ENCODE measurements around the gene PRSS1. TPM values are rescaled to one million over a fixed set of nuclear protein-coding genes. Genes with fewer than 3 reads are reported as not detected.
"Not testable (repeated sequence)": the region's sequence is repeated elsewhere in the genome, so short reads cannot be mapped to it uniquely, and the experiment has no call there.

Gene PRSS1
- not detected in 2 replicates for total RNA-seq (2021)
- not detected for Bru-seq, nascent RNA
- BruChase-seq, experiment 1, labeled RNA remaining after a 2-hour chase: not detected
- BruChase-seq, experiment 2, labeled RNA remaining after a 6-hour chase: not detected
- long read RNA-seq: 0 reads

DNA sequence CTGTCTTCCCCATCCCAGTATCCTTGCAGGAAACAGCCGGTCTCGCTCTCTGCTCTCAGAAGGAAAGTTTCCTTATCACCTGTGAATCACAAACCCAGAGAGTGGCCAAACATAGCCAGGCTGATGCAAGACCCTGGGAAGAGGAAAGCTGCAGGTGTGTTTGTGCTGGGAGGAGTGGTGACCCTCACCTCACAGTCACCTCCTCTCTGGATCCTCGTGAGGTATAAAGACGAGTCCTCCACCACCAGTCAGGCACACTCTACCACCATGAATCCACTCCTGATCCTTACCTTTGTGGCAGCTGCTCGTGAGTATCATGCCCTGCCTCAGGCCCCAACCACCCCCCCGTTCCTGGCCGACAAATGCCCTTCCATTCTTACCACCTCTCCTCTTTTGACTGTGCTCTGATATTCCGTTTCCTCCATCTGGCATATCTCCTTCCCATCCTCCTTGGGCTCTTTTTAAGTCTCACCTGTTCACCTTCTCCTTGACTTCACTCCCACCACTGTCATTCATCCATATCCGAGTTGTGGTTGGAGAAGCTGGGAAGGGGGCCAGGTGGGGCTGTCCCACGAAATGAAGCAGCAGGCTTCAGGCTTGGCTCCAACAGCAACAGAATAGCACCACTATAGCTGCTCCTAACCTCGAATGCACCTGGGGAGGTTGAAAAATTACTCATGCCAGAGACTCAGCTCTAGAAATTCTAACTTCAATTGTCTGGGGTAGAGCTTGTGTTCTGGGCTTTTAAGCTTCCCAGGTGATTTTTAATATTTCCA lies at the start of gene PRSS1:
Gene PRSS1 (plus strand): TSS at position 255 of the 776 bp plus-strand sequence. CDS start 13 bp downstream, at position 268.
- Histone ChIP-seq H3K4me1 (ENCODE audit: insufficient read depth, low read length, poor library complexity, severe bottlenecking) (no peaks in the 10 kb centered on the region), H3K36me3 (ENCODE audit: insufficient read depth, low read length, poor library complexity, severe bottlenecking) (no peaks in the 10 kb centered on the region), H3K27me3 (replicated peaks; ENCODE audit: insufficient read depth, low read depth, low read length, poor library complexity) (peaks cover 7% of the 10 kb centered on the region), H3K4me3 (ENCODE audit: low read depth, low read length, poor library complexity, severe bottlenecking) (no peak within 1 kb of the TSS), H3K27ac (ENCODE audit: low read depth, low read length, poor library complexity, severe bottlenecking) (no peak within 1 kb of the TSS), H3K9me3 (ENCODE audit: low read depth, low read length, poor library complexity, severe bottlenecking) (no peaks in the 10 kb centered on the region)
- POLR2A ChIA-PET (ENCODE audit: low non-redundant PET): no interaction called here
- DNase-seq (ENCODE audit: low spot score): no peak
- CTCF ChIA-PET: no interaction called here
- BruUV-seq (replicated peaks): no TSS peak
- intact Hi-C loops (cut with micrococcal nuclease; ENCODE audit: unreplicated experiment): no loop called here
- no peak for TF ChIP-seq EZH2 (IDR thresholded peaks at IDR 0.05; ENCODE audit: borderline replicate concordance, low read depth, low read length, poor library complexity, severe bottlenecking)
- TF ChIP-seq, protein P1, sequence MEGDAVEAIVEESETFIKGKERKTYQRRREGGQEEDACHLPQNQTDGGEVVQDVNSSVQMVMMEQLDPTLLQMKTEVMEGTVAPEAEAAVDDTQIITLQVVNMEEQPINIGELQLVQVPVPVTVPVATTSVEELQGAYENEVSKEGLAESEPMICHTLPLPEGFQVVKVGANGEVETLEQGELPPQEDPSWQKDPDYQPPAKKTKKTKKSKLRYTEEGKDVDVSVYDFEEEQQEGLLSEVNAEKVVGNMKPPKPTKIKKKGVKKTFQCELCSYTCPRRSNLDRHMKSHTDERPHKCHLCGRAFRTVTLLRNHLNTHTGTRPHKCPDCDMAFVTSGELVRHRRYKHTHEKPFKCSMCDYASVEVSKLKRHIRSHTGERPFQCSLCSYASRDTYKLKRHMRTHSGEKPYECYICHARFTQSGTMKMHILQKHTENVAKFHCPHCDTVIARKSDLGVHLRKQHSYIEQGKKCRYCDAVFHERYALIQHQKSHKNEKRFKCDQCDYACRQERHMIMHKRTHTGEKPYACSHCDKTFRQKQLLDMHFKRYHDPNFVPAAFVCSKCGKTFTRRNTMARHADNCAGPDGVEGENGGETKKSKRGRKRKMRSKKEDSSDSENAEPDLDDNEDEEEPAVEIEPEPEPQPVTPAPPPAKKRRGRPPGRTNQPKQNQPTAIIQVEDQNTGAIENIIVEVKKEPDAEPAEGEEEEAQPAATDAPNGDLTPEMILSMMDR (conservative IDR thresholded peaks at IDR 0.05; ENCODE audit: low read depth, low read length): no peak

DNA sequence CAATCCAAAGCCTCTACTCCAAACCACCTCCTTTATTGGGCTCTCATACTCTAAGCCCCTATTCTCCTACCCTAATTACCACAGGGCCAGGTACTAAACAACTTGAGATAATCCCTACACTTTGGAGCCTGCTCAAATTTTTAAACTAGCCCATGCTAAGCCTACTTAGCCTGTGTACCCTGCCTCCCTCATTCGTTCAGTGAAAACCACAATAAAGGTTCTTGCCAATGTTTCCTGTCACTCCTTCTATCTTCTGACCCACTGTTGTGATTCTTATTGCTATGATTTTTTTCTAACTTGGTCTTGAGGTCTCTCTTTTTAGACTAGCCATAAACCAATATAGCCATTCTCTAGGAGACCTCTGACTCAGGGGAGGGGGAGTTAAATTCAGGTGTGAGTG lies 48.3 kb upstream of the PRSS1 start:
- H3K27me3 ChIP-seq (replicated peaks; ENCODE audit: insufficient read depth, low read depth, low read length, poor library complexity); BruUV-seq (replicated peaks); POLR2A ChIA-PET (ENCODE audit: low non-redundant PET); H3K4me3 ChIP-seq (ENCODE audit: low read depth, low read length, poor library complexity, severe bottlenecking); CTCF ChIA-PET; H3K4me1 ChIP-seq (ENCODE audit: insufficient read depth, low read length, poor library complexity, severe bottlenecking); DNase-seq (ENCODE audit: low spot score); H3K9me3 ChIP-seq (ENCODE audit: low read depth, low read length, poor library complexity, severe bottlenecking); H3K27ac ChIP-seq (ENCODE audit: low read depth, low read length, poor library complexity, severe bottlenecking); H3K36me3 ChIP-seq (ENCODE audit: insufficient read depth, low read length, poor library complexity, severe bottlenecking); intact Hi-C loops (cut with micrococcal nuclease; ENCODE audit: unreplicated experiment): not testable (repeated sequence)

DNA sequence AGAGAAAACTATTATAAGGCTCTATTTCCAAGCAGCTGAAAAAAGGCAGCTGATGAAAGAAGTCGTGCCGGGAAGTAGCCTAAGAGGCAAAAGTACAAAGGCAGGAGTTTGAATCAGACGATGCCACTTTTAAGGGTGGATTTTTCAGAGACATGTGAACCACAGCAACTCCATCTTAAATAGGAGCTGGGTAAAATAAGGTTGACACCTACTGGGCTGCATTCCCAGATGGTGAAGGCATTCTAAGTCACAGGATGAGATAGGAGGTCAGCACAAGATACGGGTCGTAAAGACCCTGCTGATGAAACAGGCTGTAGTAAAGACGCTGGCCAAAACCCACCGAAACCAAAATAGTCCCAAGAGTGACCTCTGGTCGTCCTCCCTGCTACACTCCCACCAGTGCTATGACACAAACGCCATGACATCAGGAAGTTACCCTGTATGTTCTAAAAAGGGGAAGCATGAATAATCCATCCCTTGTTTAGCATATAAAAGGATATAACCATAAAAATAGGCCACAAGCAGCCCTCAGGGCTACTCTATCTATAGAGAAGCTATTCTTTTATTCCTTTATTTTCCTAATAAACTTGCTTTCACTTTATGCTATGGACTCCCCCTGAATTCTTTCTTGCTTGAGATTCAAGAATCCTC lies 45.5 kb upstream of the PRSS1 start:
- no TSS peak for BruUV-seq (replicated peaks)
- Histone ChIP-seq H3K4me3 (ENCODE audit: low read depth, low read length, poor library complexity, severe bottlenecking) (no peak overlapping the region), H3K4me1 (ENCODE audit: insufficient read depth, low read length, poor library complexity, severe bottlenecking) (no peaks in the 10 kb centered on the region), H3K9me3 (ENCODE audit: low read depth, low read length, poor library complexity, severe bottlenecking) (no peaks in the 10 kb centered on the region), H3K27ac (ENCODE audit: low read depth, low read length, poor library complexity, severe bottlenecking) (no peak overlapping the region), H3K27me3 (replicated peaks; ENCODE audit: insufficient read depth, low read depth, low read length, poor library complexity) (peaks cover 11% of the 10 kb centered on the region), H3K36me3 (ENCODE audit: insufficient read depth, low read length, poor library complexity, severe bottlenecking) (no peaks in the 10 kb centered on the region)
- TF ChIP-seq, protein P1 (conservative IDR thresholded peaks at IDR 0.05; ENCODE audit: low read depth, low read length): no peak
- no peak for TF ChIP-seq EZH2 (IDR thresholded peaks at IDR 0.05; ENCODE audit: borderline replicate concordance, low read depth, low read length, poor library complexity, severe bottlenecking)
- ChIA-PET CTCF (no interaction called here), POLR2A (ENCODE audit: low non-redundant PET) (no interaction called here)
- intact Hi-C loops (cut with micrococcal nuclease; ENCODE audit: unreplicated experiment): no loop called here
- DNase-seq (ENCODE audit: low spot score): no peak

DNA sequence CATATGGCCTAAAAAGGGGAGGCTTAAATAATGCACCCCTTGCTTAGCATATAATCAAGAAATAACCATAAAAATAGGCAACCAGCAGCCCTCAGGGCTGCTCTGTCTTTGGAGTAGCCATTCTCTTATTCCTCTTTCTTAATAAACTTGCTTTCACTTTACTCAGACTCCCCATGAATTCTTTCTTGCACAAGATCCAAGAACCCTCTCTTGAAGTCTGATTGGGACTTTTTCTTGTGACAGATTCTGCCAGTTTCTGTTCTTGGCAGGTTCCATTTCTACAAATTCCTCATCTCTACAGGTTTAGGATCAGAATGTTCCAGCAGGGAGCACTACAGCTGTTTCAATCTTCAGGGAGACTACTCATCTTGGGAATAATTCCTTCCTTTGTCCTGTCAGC lies 40.5 kb upstream of the PRSS1 start:
- POLR2A ChIA-PET (ENCODE audit: low non-redundant PET): not testable (repeated sequence)

More for the DNA sequence above, 40.5 kb upstream of the PRSS1 start:
- H3K27me3 ChIP-seq (replicated peaks; ENCODE audit: insufficient read depth, low read depth, low read length, poor library complexity): peaks cover 18% of the 10 kb centered on the region
- H3K27ac ChIP-seq (ENCODE audit: low read depth, low read length, poor library complexity, severe bottlenecking); H3K4me1 ChIP-seq (ENCODE audit: insufficient read depth, low read length, poor library complexity, severe bottlenecking); BruUV-seq (replicated peaks); H3K4me3 ChIP-seq (ENCODE audit: low read depth, low read length, poor library complexity, severe bottlenecking); DNase-seq (ENCODE audit: low spot score); H3K36me3 ChIP-seq (ENCODE audit: insufficient read depth, low read length, poor library complexity, severe bottlenecking); H3K9me3 ChIP-seq (ENCODE audit: low read depth, low read length, poor library complexity, severe bottlenecking); intact Hi-C loops (cut with micrococcal nuclease; ENCODE audit: unreplicated experiment); CTCF ChIA-PET: not testable (repeated sequence)

All from A673 (cell line).